Measurements from ENCODE around the gene SUPT7L. TPM values are rescaled to one million over a fixed set of nuclear protein-coding genes. Genes with fewer than 3 reads are reported as not detected.
A peak's percentile ranks its signal among the peaks of the same experiment; 100 is the strongest.
"Not testable (repeated sequence)": the region's sequence is repeated elsewhere in the genome, so short reads cannot be mapped to it uniquely, and the experiment has no call there.

Gene SUPT7L
- total and polyA plus RNA-seq, 2 of the 4 experiments (the other 2 are of a cell fraction): 16.7 to 33.4 TPM

GRCh38 chr2:27682334-27682771 is 18.9 kb upstream of the SUPT7L start:
- DNase-seq: peak; percentile 91
- H2BK20ac ChIP-seq (ENCODE audit: low read depth, low read length); H3K56ac ChIP-seq (ENCODE audit: extremely low read depth, insufficient read depth, low read length); H2AFZ ChIP-seq (replicated peaks; ENCODE audit: low read length, poor library complexity); H2AK9ac ChIP-seq (replicated peaks; ENCODE audit: low read depth, low read length, poor library complexity); H4K91ac ChIP-seq (ENCODE audit: insufficient read depth, low read depth, low read length); H3K27me3 ChIP-seq (ENCODE audit: control insufficient read depth, insufficient read depth, low read length); H3K79me1 ChIP-seq (ENCODE audit: low read depth in 1 of 2, low read length in 2 of 2); BruUV-seq (replicated peaks); dilution Hi-C loops (cut with HindIII; ENCODE audit: low sequenced_read_pairs, unreplicated experiment); H3K9me3 ChIP-seq (ENCODE audit: control insufficient read depth, insufficient read depth, low read length); H3K4me3 ChIP-seq (ENCODE audit: insufficient read depth, low read depth, low read length); H4K5ac ChIP-seq (ENCODE audit: low read depth, low read length); H3K9me1 ChIP-seq (ENCODE audit: insufficient read depth, low read length); POLR2A ChIA-PET (ENCODE audit: unreplicated experiment); in situ Hi-C loops (cut with MboI; ENCODE audit: low sequenced_read_pairs); H2AK5ac ChIP-seq (ENCODE audit: low read depth, low read length); H2BK15ac ChIP-seq (ENCODE audit: low read depth, low read length); H3K14ac ChIP-seq (replicated peaks; ENCODE audit: low read depth, low read length); H3K9ac ChIP-seq (ENCODE audit: low read depth, low read length); H4K20me1 ChIP-seq (ENCODE audit: insufficient read depth, low read length); H3K23ac ChIP-seq (ENCODE audit: low read depth, low read length): not testable (repeated sequence)
- peak; percentile 75 for ATAC-seq (ENCODE audit: low read depth)
- H3K4me2 ChIP-seq (ENCODE audit: low read depth, low read length): peak overlapping the region; percentile 43; the same call in 1 of the 2 replicates
- H3K4me1 ChIP-seq (ENCODE audit: control insufficient read depth, insufficient read depth, low read length): peaks cover 10% of the 10 kb centered on the region
- H3K27ac ChIP-seq (ENCODE audit: insufficient read depth, low read length): peak overlapping the region; percentile 87
- peak overlapping the region; percentile 71 for H2BK120ac ChIP-seq (ENCODE audit: low read depth, low read length)
- H3K4ac ChIP-seq (ENCODE audit: low read depth, low read length): 0 out of 2 replicates have a peak overlapping the region, but pooled peaks have one; percentile 46
- TF ChIP-seq BHLHE40 (IDR thresholded peaks at IDR 0.05; ENCODE audit: low read depth, low read length) (peak; percentile 17; the same call in 1 of the 2 replicates), FOS (IDR thresholded peaks at IDR 0.05; ENCODE audit: low read depth, low read length) (peak; percentile 65)
- H3K18ac ChIP-seq (ENCODE audit: low read depth, low read length): 0 out of 2 replicates have a peak overlapping the region, but pooled peaks have one; percentile 64
- H4K8ac ChIP-seq (ENCODE audit: low read depth in 2 of 2, low read length in 2 of 2): peak overlapping the region in 1 of 2 experiments; percentile 36; a peak in 1 of 4 replicates
- H3K36me3 ChIP-seq (ENCODE audit: control insufficient read depth, insufficient read depth, low read length): peaks cover 28% of the 10 kb centered on the region
- WGBS, 2 experiments (ENCODE audit: extremely low coverage in 2 of 2, insufficient read length in 1 of 2): no CpG with 5 or more reads among the region's 7 CpGs
- peak overlapping the region; percentile 63 for H2BK5ac ChIP-seq (ENCODE audit: low read depth, low read length, poor library complexity, severe bottlenecking)
- intact Hi-C loops (cut with micrococcal nuclease): loop anchor here (5.0 kb wide), 1 partner anchor 275 kb away; the partner anchor contains the start of gene PPM1G
- CTCF ChIA-PET: interaction anchor here (0.7 to 2.0 kb wide), 7 partner anchors 10 to 338 kb away, joined by 3 to 11 read pairs (median 4); partner anchors contain the start of genes CCDC121 and GPN1
